Stimulated activated CD8-positive, alpha-beta memory T cell treated with anti-CD3 and anti-CD28 coated beads, Interleukin-7, amount 100 ng/mL, for 1 hour (primary cell): ENCODE data around the gene MKNK1.

ENCODE experiments used
- DNase-seq, 2 donors: peaks; one replicate each; pipeline ENCODE4 v3.0.0-alpha.2; 2020; ENCODE audit warnings: low read depth in 2 of 2

Gene MKNK1

GRCh38 chr1:46618754-46619415 lies 14.8 kb upstream of the MKNK1 start:
- no peak for DNase-seq

- no peak for DNase-seq
Measured at GRCh38 chr1:46617833-46618232, 13.8 kb upstream of the MKNK1 start.

GRCh38 chr1:46617108-46617800 lies 13.2 kb upstream of the MKNK1 start:
- no peak for DNase-seq

- peak; percentile 31 to 47 for DNase-seq
Measured at GRCh38 chr1:46616277-46617107, 12.4 kb upstream of the MKNK1 start, which contains the start of gene MOB3C. Gene MOB3C (minus strand): TSS chr1:46616811. CDS start chr1:46613321, 3,490 bp downstream.

GRCh38 chr1:46615735-46616134 lies 11.7 kb upstream of the MKNK1 start:
- no peak for DNase-seq

- DNase-seq = no peak
Measured at GRCh38 chr1:46615088-46615487, 11.0 kb upstream of the MKNK1 start.

GRCh38 chr1:46614604-46614984 lies 10.5 kb upstream of the MKNK1 start:
- no peak for DNase-seq

GRCh38 chr1:46613661-46614603 lies 9.9 kb upstream of the MKNK1 start:
- DNase-seq = no peak

- no peak for DNase-seq
Measured at GRCh38 chr1:46612937-46613660, 9.0 kb upstream of the MKNK1 start.

GRCh38 chr1:46611691-46612221 lies 7.7 kb upstream of the MKNK1 start:
- DNase-seq = no peak

- DNase-seq = no peak
Measured at GRCh38 chr1:46607345-46608130, 3.5 kb upstream of the MKNK1 start.

GRCh38 chr1:46606255-46606965 lies 2.3 kb upstream of the MKNK1 start:
- DNase-seq = no peak

GRCh38 chr1:46605232-46605631 lies 1.2 kb upstream of the MKNK1 start:
- no peak for DNase-seq

- no peak for DNase-seq
Measured at GRCh38 chr1:46603481-46603857, 599 bp downstream of the MKNK1 start.

GRCh38 chr1:46601257-46602007 lies 2.6 kb downstream of the MKNK1 start:
- no peak for DNase-seq

- DNase-seq = no peak
Measured at GRCh38 chr1:46599059-46599970, 4.8 kb downstream of the MKNK1 start.

- DNase-seq = no peak
Measured at GRCh38 chr1:46596846-46597245, 7.2 kb downstream of the MKNK1 start.
